A549 (cell line): ENCODE results near the gene TCAIM. TPM values are rescaled to one million over a fixed set of nuclear protein-coding genes. Genes with fewer than 3 reads are reported as not detected.

Experiments
- ATAC-seq, 2 experiments: fragments of 200-7000 bp in 1 of 2; fragments of >200 bp in 1 of 2; cut with Nextera tagmentation in 1 of 2; cut with Tn5 transposase in 1 of 2; 3 replicates each; pipeline versions ENCODE4 v1.8.0 to v1.9.1; 2018 to 2020; ENCODE audit warnings: mild to moderate bottlenecking in 1 of 2, moderate library complexity in 1 of 2
- CTCF ChIA-PET: fragments of 300-600 bp; sonication (Branson Sonifier 250); formaldehyde crosslinking; extraction: SDS; loops from one replicate; lab custom pipeline; 2021; ENCODE audit warnings: antibody characterized with exemption, inconsistent platforms; lab: Yijun Ruan, JAX
- POLR2A ChIA-PET: fragments of 350-600 bp; formaldehyde crosslinking; extraction: SDS; loops from one replicate; lab custom pipeline; 2021; ENCODE audit warnings: antibody characterized with exemption, inconsistent platforms; lab: Yijun Ruan, JAX
- DNase-seq, 2 experiments: peaks; one replicate each; pipeline versions ENCODE4 v3.0.0 to v3.0.0-alpha.2; 2011 to 2016; ENCODE audit warnings: low read depth in 1 of 2, low spot score in 1 of 2
- FAIRE-seq: peaks from 2 replicates; lab custom pipeline; 2011; peaks lifted over from hg19 to GRCh38; lab: Jason Lieb, UNC
- H3K27ac ChIP-seq, 2 experiments: fragments of >200 bp; sonication (Bioruptor Twin); formaldehyde crosslinking; 3 replicates each; pipeline ENCODE4 v1.5.1; 2016 to 2017
- H3K4me1 ChIP-seq: fragments of >200 bp; sonication (Bioruptor Twin); formaldehyde crosslinking; 3 replicates; pipeline ENCODE4 v1.6.1; 2016
- H3K4me2 ChIP-seq: fragments of >200 bp; sonication (Bioruptor Twin); formaldehyde crosslinking; 3 replicates; pipeline ENCODE4 v1.6.1; 2016
- H3K4me3 ChIP-seq: fragments of >200 bp; sonication (Bioruptor Twin); formaldehyde crosslinking; 3 replicates; pipeline ENCODE4 v1.5.1; 2016
- H3K9me3 ChIP-seq: fragments of >200 bp; sonication (Bioruptor Twin); formaldehyde crosslinking; 3 replicates; pipeline ENCODE4 v1.6.1; 2016
- BHLHE40 ChIP-seq: IDR thresholded peaks from 2 replicates; pipeline ENCODE4 v1.6.1; 2012; ENCODE audit warnings: low read depth, low read length, inconsistent platforms
- CHD2 ChIP-seq: fragments of 150-350 bp; IDR thresholded peaks from 2 replicates; pipeline ENCODE4 v1.6.1; 2014; ENCODE audit warnings: low read length; ENCODE audit not compliant: partially characterized antibody
- CHD4 ChIP-seq: fragments of 200-600 bp; sonication (generic); IDR thresholded peaks from 2 replicates; pipeline ENCODE4 v1.6.1; 2016; ENCODE audit warnings: antibody characterized with exemption, mild to moderate bottlenecking, borderline replicate concordance
- EHF ChIP-seq: fragments of 250-450 bp; sonication (Bioruptor Pico); IDR thresholded peaks from 2 replicates; pipeline ENCODE4 v1.5.0; 2020; ENCODE audit warnings: mild to moderate bottlenecking
- FOSL2 ChIP-seq, 2 experiments: fragments of 450-650 bp in 1 of 2; fragments of >200 bp in 1 of 2; sonication (Bioruptor Twin) in 1 of 2; formaldehyde crosslinking; IDR thresholded peaks; 2 replicates each; pipeline versions ENCODE4 v1.5.0 to v1.6.1; 2016 to 2020; ENCODE audit warnings: mild to moderate bottlenecking in 1 of 2, moderate library complexity in 1 of 2
- HDAC2 ChIP-seq: fragments of 200-600 bp; sonication (generic); IDR thresholded peaks from 2 replicates; pipeline ENCODE4 v1.6.1; 2016
- HOXA7 ChIP-seq: fragments of 250-450 bp; sonication (Bioruptor Pico); IDR thresholded peaks from 2 replicates; pipeline ENCODE4 v1.5.0; 2020; ENCODE audit warnings: mild to moderate bottlenecking, moderate library complexity
- JUNB ChIP-seq: fragments of >200 bp; sonication (Bioruptor Twin); formaldehyde crosslinking; IDR thresholded peaks from 2 replicates; pipeline ENCODE4 v1.6.1; 2016
- MAFK ChIP-seq: fragments of 450-650 bp; IDR thresholded peaks from 2 replicates; pipeline ENCODE4 v1.6.1; 2014; ENCODE audit not compliant: partially characterized antibody
- NR3C1 ChIP-seq: fragments of >200 bp; sonication (Bioruptor Twin); formaldehyde crosslinking; IDR thresholded peaks from 3 replicates; pipeline ENCODE4 v1.6.1; 2017
- RAD21 ChIP-seq, 2 experiments: fragments of >200 bp in 1 of 2; sonication (Bioruptor Twin) in 1 of 2; formaldehyde crosslinking in 1 of 2; IDR thresholded peaks in 1 of 2; conservative IDR thresholded peaks in 1 of 2; 2 replicates in 1 of 2; 3 replicates in 1 of 2; pipeline ENCODE4 v1.6.1; 2012 to 2018; ENCODE audit warnings: inconsistent platforms in 1 of 2
- RCOR1 ChIP-seq: fragments of 150-350 bp; IDR thresholded peaks from 2 replicates; pipeline ENCODE4 v1.6.1; 2014; ENCODE audit warnings: antibody characterized with exemption, low read length, low read depth
- RFX5 ChIP-seq: fragments of 450-650 bp; IDR thresholded peaks from 2 replicates; pipeline ENCODE4 v1.7.1; 2014; ENCODE audit warnings: antibody characterized with exemption, mild to moderate bottlenecking, moderate library complexity
- SMC3 ChIP-seq: fragments of >200 bp; sonication (Bioruptor Twin); formaldehyde crosslinking; IDR thresholded peaks from 3 replicates; pipeline ENCODE4 v1.6.1; 2018; ENCODE audit warnings: inconsistent platforms
- SREBF2 ChIP-seq: fragments of 450-650 bp; IDR thresholded peaks from 2 replicates; pipeline ENCODE4 v1.6.1; 2014; ENCODE audit warnings: mild to moderate bottlenecking, moderate library complexity
- TP53 ChIP-seq: fragments of 250-450 bp; sonication (Bioruptor Pico); IDR thresholded peaks from 2 replicates; pipeline ENCODE4 v1.5.0; 2021; ENCODE audit warnings: mild to moderate bottlenecking, moderate library complexity
- ZSCAN20 ChIP-seq: fragments of 250-450 bp; sonication (Bioruptor Pico); IDR thresholded peaks from 2 replicates; pipeline ENCODE4 v1.8.0; 2022; ENCODE audit warnings: mild to moderate bottlenecking, moderate library complexity
- WGBS: methylation state at CpG from one replicate; pipeline ENCODE4 v1.1.6; 2017; ENCODE audit errors: missing lambda C conversion rate; 5-methylcytosine and 5-hydroxymethylcytosine counted together
- polyA plus RNA-seq, 4 experiments: library from polyadenylated mRNA; depleted of rRNA in 3 of 4; stranded (reverse); fragments of >200 nt; fragmentation: RNase III in 1 of 4; extraction: RNeasy Plus Mini Kit Qiagen cat#74134 plus additional on column Dnase treatment in 1 of 4; gene quantifications; 2 replicates in 3 of 4; 3 replicates in 1 of 4; pipeline ENCODE4 v1.2.3, GENCODE V29; 2011 to 2017
- TF ChIP-seq, protein P1 (sequence below): IDR thresholded peaks from 2 replicates; pipeline ENCODE4 v1.6.1; 2012
- TF ChIP-seq, protein P2 (sequence below): fragments of 150-350 bp; IDR thresholded peaks from 2 replicates; pipeline ENCODE4 v1.6.1; 2014; ENCODE audit warnings: low read depth, mild to moderate bottlenecking, low read length
- TF ChIP-seq, protein P3 (sequence below): fragments of 250-450 bp; sonication (Bioruptor Pico); IDR thresholded peaks from 2 replicates; pipeline ENCODE4 v1.5.0; 2021; ENCODE audit warnings: mild to moderate bottlenecking, moderate library complexity, borderline replicate concordance
- TF ChIP-seq, protein P4 (sequence below): fragments of >200 bp; sonication (Bioruptor Twin); formaldehyde crosslinking; IDR thresholded peaks from 3 replicates; pipeline ENCODE4 v1.5.1; 2016

Gene TCAIM
- polyA plus RNA-seq, 2 of the 4 experiments (the other 2 are of a cell fraction): 10.8 to 19.2 TPM

DNA sequence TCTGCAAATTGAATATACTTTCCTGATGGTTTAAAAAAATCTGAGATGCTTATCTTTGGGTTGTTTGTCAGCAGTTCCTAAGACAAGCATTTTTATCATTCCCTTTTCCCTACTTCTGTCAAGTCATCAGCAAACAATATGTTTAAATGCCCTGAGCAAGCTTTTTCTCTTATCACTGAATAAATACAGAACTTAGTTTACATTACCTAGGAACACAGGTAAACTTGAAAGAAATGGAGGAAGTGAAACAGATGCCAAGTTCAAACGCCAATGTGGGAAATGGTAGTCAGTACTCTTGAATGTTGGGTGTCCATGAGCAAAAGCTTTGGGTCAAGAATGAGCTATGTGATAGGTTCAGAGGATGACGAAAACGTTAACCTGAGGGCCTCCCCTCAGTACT is 17.2 kb upstream of the TCAIM start:
- FAIRE-seq (no peak), ATAC-seq (no peak), DNase-seq (no peak)
- WGBS: 9% methylated on average over 3 of the region's 3 CpGs
- POLR2A ChIA-PET: no interaction called here
- TF ChIP-seq, protein P1, sequence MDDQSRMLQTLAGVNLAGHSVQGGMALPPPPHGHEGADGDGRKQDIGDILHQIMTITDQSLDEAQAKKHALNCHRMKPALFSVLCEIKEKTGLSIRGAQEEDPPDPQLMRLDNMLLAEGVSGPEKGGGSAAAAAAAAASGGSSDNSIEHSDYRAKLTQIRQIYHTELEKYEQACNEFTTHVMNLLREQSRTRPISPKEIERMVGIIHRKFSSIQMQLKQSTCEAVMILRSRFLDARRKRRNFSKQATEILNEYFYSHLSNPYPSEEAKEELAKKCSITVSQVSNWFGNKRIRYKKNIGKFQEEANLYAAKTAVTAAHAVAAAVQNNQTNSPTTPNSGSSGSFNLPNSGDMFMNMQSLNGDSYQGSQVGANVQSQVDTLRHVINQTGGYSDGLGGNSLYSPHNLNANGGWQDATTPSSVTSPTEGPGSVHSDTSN: no peak
- TF ChIP-seq, protein P2, sequence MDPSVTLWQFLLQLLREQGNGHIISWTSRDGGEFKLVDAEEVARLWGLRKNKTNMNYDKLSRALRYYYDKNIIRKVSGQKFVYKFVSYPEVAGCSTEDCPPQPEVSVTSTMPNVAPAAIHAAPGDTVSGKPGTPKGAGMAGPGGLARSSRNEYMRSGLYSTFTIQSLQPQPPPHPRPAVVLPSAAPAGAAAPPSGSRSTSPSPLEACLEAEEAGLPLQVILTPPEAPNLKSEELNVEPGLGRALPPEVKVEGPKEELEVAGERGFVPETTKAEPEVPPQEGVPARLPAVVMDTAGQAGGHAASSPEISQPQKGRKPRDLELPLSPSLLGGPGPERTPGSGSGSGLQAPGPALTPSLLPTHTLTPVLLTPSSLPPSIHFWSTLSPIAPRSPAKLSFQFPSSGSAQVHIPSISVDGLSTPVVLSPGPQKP: no peak
- CTCF ChIA-PET: no interaction called here
- H3K4me1 ChIP-seq: no peaks in the 10 kb centered on the region
- H3K9me3 ChIP-seq: 0 out of 3 replicates have a peak, but pooled peaks cover 2% of the 10 kb centered on the region
- H3K4me3 ChIP-seq: no peak overlapping the region
- no peak overlapping the region for H3K27ac ChIP-seq
- H3K4me2 ChIP-seq: no peak overlapping the region

DNA sequence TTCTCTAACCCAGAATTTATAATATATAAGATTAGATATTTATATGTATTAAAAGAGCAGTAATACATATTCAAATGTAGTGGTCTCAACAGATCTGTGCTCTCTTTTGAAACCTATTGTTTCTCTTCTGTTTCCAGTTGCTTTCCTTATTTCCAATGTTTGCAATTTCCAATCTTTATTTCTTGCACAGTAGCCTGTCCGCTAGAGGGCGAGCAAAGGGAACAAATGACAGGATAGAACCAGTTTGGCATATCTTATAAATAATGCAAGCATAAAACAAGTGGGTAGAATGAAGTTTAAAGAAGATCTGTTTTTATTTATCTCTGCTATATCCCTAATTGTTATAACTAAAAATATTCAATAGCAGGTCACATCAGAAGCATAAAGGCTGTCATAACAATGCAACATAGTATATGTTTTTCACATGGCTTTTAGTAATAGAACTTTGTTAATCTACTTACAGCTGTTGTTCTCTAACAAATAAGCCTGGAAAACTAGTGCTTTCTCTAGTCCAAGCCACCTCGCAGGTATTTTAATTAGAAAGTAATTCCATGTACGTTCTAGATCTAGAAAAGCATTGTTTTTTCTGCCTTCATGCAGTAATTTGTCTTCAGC is 15.1 kb upstream of the TCAIM start:
- FAIRE-seq: no peak
- peak; percentile 2 to 53 for DNase-seq
- no peak overlapping the region for H3K27ac ChIP-seq

DNA sequence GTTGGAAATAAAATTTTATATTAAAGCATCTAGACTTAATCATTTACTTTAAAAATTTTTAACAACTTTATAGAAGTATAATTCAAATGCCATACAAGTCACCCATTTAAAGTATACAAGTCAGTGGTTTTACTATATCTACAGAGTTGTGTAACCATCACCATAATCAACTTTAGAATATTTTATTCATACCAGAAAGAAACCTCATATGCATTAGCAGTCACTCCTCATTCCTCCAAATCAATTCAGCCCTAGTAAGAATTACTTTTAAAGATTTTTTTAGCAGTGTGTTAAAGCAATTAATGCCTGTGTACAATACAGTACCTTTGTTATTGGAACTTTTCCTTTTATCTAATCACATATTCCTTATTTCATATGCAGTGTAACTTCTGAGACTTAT is 14.0 kb upstream of the TCAIM start:
- DNase-seq (no peak), ATAC-seq (no peak), FAIRE-seq (no peak)
- Histone ChIP-seq H3K4me2 (no peak overlapping the region), H3K4me1 (no peaks in the 10 kb centered on the region), H3K9me3 (0 out of 3 replicates have a peak, but pooled peaks cover 2% of the 10 kb centered on the region), H3K27ac (no peak overlapping the region), H3K4me3 (no peak overlapping the region)
- CTCF ChIA-PET: interaction anchor here (0.6 kb wide), 1 partner anchor 111 kb away, joined by 3 read pairs; no protein-coding TSS in a partner anchor
- no peak for TF ChIP-seq ZSCAN20 (CRISPR knock-in tag)
- no peak for TF ChIP-seq EHF (CRISPR knock-in tag)
- no peak for TF ChIP-seq MAFK
- no peak for TF ChIP-seq HOXA7 (CRISPR knock-in tag)
- TF ChIP-seq TP53: no peak
- no peak for TF ChIP-seq NR3C1
- TF ChIP-seq, protein P3, sequence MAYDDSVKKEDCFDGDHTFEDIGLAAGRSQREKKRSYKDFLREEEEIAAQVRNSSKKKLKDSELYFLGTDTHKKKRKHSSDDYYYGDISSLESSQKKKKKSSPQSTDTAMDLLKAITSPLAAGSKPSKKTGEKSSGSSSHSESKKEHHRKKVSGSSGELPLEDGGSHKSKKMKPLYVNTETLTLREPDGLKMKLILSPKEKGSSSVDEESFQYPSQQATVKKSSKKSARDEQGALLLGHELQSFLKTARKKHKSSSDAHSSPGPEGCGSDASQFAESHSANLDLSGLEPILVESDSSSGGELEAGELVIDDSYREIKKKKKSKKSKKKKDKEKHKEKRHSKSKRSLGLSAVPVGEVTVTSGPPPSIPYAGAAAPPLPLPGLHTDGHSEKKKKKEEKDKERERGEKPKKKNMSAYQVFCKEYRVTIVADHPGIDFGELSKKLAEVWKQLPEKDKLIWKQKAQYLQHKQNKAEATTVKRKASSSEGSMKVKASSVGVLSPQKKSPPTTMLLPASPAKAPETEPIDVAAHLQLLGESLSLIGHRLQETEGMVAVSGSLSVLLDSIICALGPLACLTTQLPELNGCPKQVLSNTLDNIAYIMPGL (CRISPR knock-in tag): no peak
- no peak for TF ChIP-seq BHLHE40
- TF ChIP-seq CHD2: no peak
- TF ChIP-seq, all 56 proteins: peak for 0
- POLR2A ChIA-PET: no interaction called here

More for the DNA sequence above, 15.1 kb upstream of the TCAIM start:
- ATAC-seq: no peak
- 3% methylated on average over 4 of the region's 4 CpGs for WGBS
- CTCF ChIA-PET: interaction anchor here (0.7 to 1.4 kb wide), 3 partner anchors 8 to 45 kb away, joined by 3 to 4 read pairs (median 3); no protein-coding TSS in a partner anchor
- Histone ChIP-seq H3K4me2 (no peak overlapping the region), H3K4me1 (no peaks in the 10 kb centered on the region), H3K4me3 (no peak overlapping the region), H3K9me3 (0 out of 3 replicates have a peak, but pooled peaks cover 2% of the 10 kb centered on the region)
- TF ChIP-seq MAFK (no peak), RFX5 (no peak), HDAC2 (no peak), NR3C1 (no peak), CHD4 (no peak), RCOR1 (no peak), SREBF2 (no peak), JUNB (no peak), SMC3 (peak; percentile 66), FOSL2 (IDR thresholded peaks at IDR 0.05) (no peak), FOSL2 (CRISPR knock-in tag; IDR thresholded peaks at IDR 0.05) (no peak), RAD21 (conservative IDR thresholded peaks at IDR 0.05 in 1 of 2, IDR thresholded peaks at IDR 0.05 in 1 of 2) (peak; percentile 79 to 85)
- TF ChIP-seq, protein P4, sequence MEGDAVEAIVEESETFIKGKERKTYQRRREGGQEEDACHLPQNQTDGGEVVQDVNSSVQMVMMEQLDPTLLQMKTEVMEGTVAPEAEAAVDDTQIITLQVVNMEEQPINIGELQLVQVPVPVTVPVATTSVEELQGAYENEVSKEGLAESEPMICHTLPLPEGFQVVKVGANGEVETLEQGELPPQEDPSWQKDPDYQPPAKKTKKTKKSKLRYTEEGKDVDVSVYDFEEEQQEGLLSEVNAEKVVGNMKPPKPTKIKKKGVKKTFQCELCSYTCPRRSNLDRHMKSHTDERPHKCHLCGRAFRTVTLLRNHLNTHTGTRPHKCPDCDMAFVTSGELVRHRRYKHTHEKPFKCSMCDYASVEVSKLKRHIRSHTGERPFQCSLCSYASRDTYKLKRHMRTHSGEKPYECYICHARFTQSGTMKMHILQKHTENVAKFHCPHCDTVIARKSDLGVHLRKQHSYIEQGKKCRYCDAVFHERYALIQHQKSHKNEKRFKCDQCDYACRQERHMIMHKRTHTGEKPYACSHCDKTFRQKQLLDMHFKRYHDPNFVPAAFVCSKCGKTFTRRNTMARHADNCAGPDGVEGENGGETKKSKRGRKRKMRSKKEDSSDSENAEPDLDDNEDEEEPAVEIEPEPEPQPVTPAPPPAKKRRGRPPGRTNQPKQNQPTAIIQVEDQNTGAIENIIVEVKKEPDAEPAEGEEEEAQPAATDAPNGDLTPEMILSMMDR: peak; percentile 71
- POLR2A ChIA-PET: no interaction called here
